Globus pallidus (tissue), 1 donor: Measurements from ENCODE around the gene AGFG2.

Source experiments
- DNase-seq: peaks from one replicate; pipeline ENCODE4 v3.0.0-alpha.2; 2015; ENCODE audit warnings: low spot score

The AGFG2 gene

GRCh38 chr7:100572281-100572948 is 33.4 kb downstream of the AGFG2 start:
- DNase-seq = no peak

- no peak for DNase-seq
Observed at GRCh38 chr7:100572949-100573675, 34.1 kb downstream of the AGFG2 start.

GRCh38 chr7:100573691-100574361 is 34.8 kb downstream of the AGFG2 start, which contains the start of gene SAP25:
Gene SAP25, minus strand, starts transcription at chr7:100573900. Its CDS starts 158 bp downstream, at chr7:100573742.
- no peak for DNase-seq

- no peak for DNase-seq
Observed at GRCh38 chr7:100574362-100575205, 35.6 kb downstream of the AGFG2 start.

- DNase-seq = no peak
Observed at GRCh38 chr7:100575206-100575631, 36.2 kb downstream of the AGFG2 start.

GRCh38 chr7:100575746-100576383 is 36.9 kb downstream of the AGFG2 start:
- no peak for DNase-seq

GRCh38 chr7:100576384-100576993 is 37.5 kb downstream of the AGFG2 start:
- no peak for DNase-seq

GRCh38 chr7:100577103-100577502 is 38.1 kb downstream of the AGFG2 start:
- no peak for DNase-seq

GRCh38 chr7:100577507-100577906 is 38.5 kb downstream of the AGFG2 start:
- no peak for DNase-seq

GRCh38 chr7:100578246-100579183 is 39.5 kb downstream of the AGFG2 start:
- DNase-seq = no peak

GRCh38 chr7:100580466-100581283 is 41.7 kb downstream of the AGFG2 start:
- DNase-seq = no peak

GRCh38 chr7:100582041-100582579 is 43.1 kb downstream of the AGFG2 start:
- no peak for DNase-seq

GRCh38 chr7:100582650-100583049 is 43.6 kb downstream of the AGFG2 start:
- no peak for DNase-seq

GRCh38 chr7:100583132-100584053 is 44.4 kb downstream of the AGFG2 start:
- DNase-seq = peak; percentile 54

- no peak for DNase-seq
Observed at GRCh38 chr7:100584054-100584682, 45.2 kb downstream of the AGFG2 start.

- DNase-seq = no peak
Observed at GRCh38 chr7:100584683-100585510, 45.9 kb downstream of the AGFG2 start.
